ENCODE measurements around the gene TSPAN19. TPM values are rescaled to one million over a fixed set of nuclear protein-coding genes. Genes with fewer than 3 reads are reported as not detected.

Gene TSPAN19
- total and polyA plus RNA-seq, 2 of the 8 experiments (the other 6 are each of a cell fraction or from before 2014, with no cell fraction given): 0.09 TPM; not detected in 1

GRCh38 chr12:85017133-85017532, 18.9 kb downstream of the TSPAN19 start:
- no peak overlapping the region for H3K27ac ChIP-seq (ENCODE audit: low read depth, low read length)
- H3K9me3 ChIP-seq (ENCODE audit: insufficient read depth in 2 of 2, low read depth in 1 of 2, low read length in 1 of 2): no peaks in the 10 kb centered on the region
- H3K79me2 ChIP-seq (ENCODE audit: control insufficient read depth in 1 of 2, insufficient read depth in 2 of 2, low read length in 2 of 2): no peaks in the 10 kb centered on the region
- DNase-seq (ENCODE audit: low read depth in 1 of 2, low spot score in 2 of 2) (no peak), FAIRE-seq (no peak)
- no peak overlapping the region for H2BK5ac ChIP-seq (ENCODE audit: low read depth, low read length)
- H2AFZ ChIP-seq (ENCODE audit: low read length): no peak overlapping the region
- H3K27me3 ChIP-seq (replicated peaks in 1 of 4; ENCODE audit: control insufficient read depth in 3 of 4, extremely low read depth in 1 of 4, insufficient read depth in 3 of 4, low read length in 3 of 4): no peaks in the 10 kb centered on the region
- 90% methylated on average over 3 of the region's 3 CpGs; no CpG with 5 or more reads in 1 of the 2 experiments for WGBS, 2 experiments (ENCODE audit: extremely low coverage in 1 of 2, insufficient coverage in 1 of 2, insufficient read length in 1 of 2, insufficient replicate concordance in 2 of 2, low coverage in 1 of 2, low lambda C conversion rate in 2 of 2, missing lambda C conversion rate in 1 of 2)
- no peaks in the 10 kb centered on the region for H3K79me1 ChIP-seq (ENCODE audit: low read depth, low read length)
- H4K20me1 ChIP-seq (replicated peaks in 1 of 2; ENCODE audit: control insufficient read depth in 1 of 2, insufficient read depth in 2 of 2, low read length in 2 of 2): no peaks in the 10 kb centered on the region
- H3K23me2 ChIP-seq (ENCODE audit: low read depth, low read length): no peaks in the 10 kb centered on the region
- no peak overlapping the region for H3K18ac ChIP-seq (ENCODE audit: extremely low read depth, low read length)
- no peak overlapping the region for H4K91ac ChIP-seq (replicated peaks; ENCODE audit: insufficient read length, low read length)
- no peak overlapping the region for H3K56ac ChIP-seq (replicated peaks; ENCODE audit: insufficient read length, low read depth, low read length)
- H3K4me1 ChIP-seq (replicated peaks in 1 of 4; ENCODE audit: control insufficient read depth in 3 of 4, insufficient read depth in 4 of 4, low read length in 3 of 4): no peaks in the 10 kb centered on the region
- no peak overlapping the region for H4K8ac ChIP-seq (ENCODE audit: extremely low read depth, insufficient read depth, low read length)
- H3K4me2 ChIP-seq (ENCODE audit: insufficient read depth in 1 of 2, low read depth in 2 of 2, low read length in 2 of 2): no peak overlapping the region
- H3K14ac ChIP-seq (ENCODE audit: insufficient read length): no peak overlapping the region
- H4K5ac ChIP-seq (ENCODE audit: insufficient read length, low read depth, low read length): no peak overlapping the region
- no peak overlapping the region for H3K4ac ChIP-seq (replicated peaks; ENCODE audit: insufficient read length, low read depth, low read length)
- H2BK120ac ChIP-seq (replicated peaks; ENCODE audit: low read depth, low read length): no peak overlapping the region
- H3K9ac ChIP-seq (replicated peaks in 1 of 4; ENCODE audit: extremely low read depth in 1 of 4, low read depth in 3 of 4, low read length in 3 of 4): no peak overlapping the region
- no peak overlapping the region for H2AK5ac ChIP-seq (ENCODE audit: low read depth, low read length)
- ChIA-PET CTCF (ENCODE audit: partially characterized antibody) (interaction anchor here (1.7 kb wide), 1 partner anchor 142 kb away, joined by 5 read pairs; no protein-coding TSS in a partner anchor), POLR2A (ENCODE audit: partially characterized antibody) (interaction anchor here (0.6 kb wide), 1 partner anchor 19 kb away, joined by 3 read pairs; the partner anchor contains the start of gene TSPAN19)
- no peak overlapping the region for H2BK12ac ChIP-seq (ENCODE audit: low read depth, low read length)
- no peak overlapping the region for H3K4me3 ChIP-seq (ENCODE audit: extremely low read depth in 1 of 4, insufficient read depth in 2 of 4, low read depth in 3 of 4, low read length in 4 of 4)
- H3K36me3 ChIP-seq (ENCODE audit: control insufficient read depth in 2 of 4, insufficient read depth in 4 of 4, low read length in 3 of 4): no peaks in the 10 kb centered on the region
- no peak overlapping the region for H3K23ac ChIP-seq (ENCODE audit: insufficient read length)
- H2BK15ac ChIP-seq (ENCODE audit: low read length): no peak overlapping the region
- no peak overlapping the region for H2BK20ac ChIP-seq (ENCODE audit: low read length)

Measured in H1 (cell line).